Adrenal gland (tissue), 12 donors: ENCODE measurements around the gene THBS2. TPM values are rescaled to one million over a fixed set of nuclear protein-coding genes. Genes with fewer than 3 reads are reported as not detected.
"Not testable (repeated sequence)": the region's sequence is repeated elsewhere in the genome, so short reads cannot be mapped to it uniquely, and the experiment has no call there.

Experiments
- DNase-seq, 7 donors: peaks; one replicate each; pipeline ENCODE4 v3.0.0-alpha.2; 2019 to 2020
- H3K27ac ChIP-seq, 5 donors: fragments of 200-600 bp; sonication (generic) in 4 of 5; 1 replicate in 3 of 5; 2 replicates in 2 of 5; pipeline versions ENCODE4 v1.5.1 to v1.8.0; 2016 to 2020; ENCODE audit warnings: mild to moderate bottlenecking in 1 of 5
- H3K27me3 ChIP-seq: fragments of 200-600 bp; 2 replicates; pipeline ENCODE4 v1.8.0; 2021
- H3K36me3 ChIP-seq, 2 donors: fragments of 200-600 bp; replicated peaks in 1 of 2; 1 replicate in 1 of 2; 2 replicates in 1 of 2; pipeline versions ENCODE4 v1.5.1 to v1.8.0; 2018 to 2022
- H3K4me1 ChIP-seq, 2 donors: fragments of 200-600 bp; replicated peaks in 1 of 2; 1 replicate in 1 of 2; 2 replicates in 1 of 2; pipeline versions ENCODE4 v1.5.1 to v1.8.0; 2018 to 2021
- H3K4me3 ChIP-seq, 4 donors: fragments of 200-600 bp; sonication (generic) in 3 of 4; one replicate each; pipeline ENCODE4 v1.5.1; 2016 to 2018
- H3K9me3 ChIP-seq, 3 donors: fragments of 200-600 bp; sonication (generic) in 1 of 3; replicated peaks in 1 of 3; 1 replicate in 2 of 3; 2 replicates in 1 of 3; pipeline versions ENCODE4 v1.5.1 to v1.8.0; 2016 to 2021
- CTCF ChIP-seq, 6 experiments: fragments of 450-650 bp in 4 of 6; fragments of 200-600 bp in 2 of 6; sonication (generic) in 1 of 6; IDR thresholded peaks; 1 replicate in 5 of 6; 2 replicates in 1 of 6; pipeline versions ENCODE4 v1.5.1 to v1.8.0; 2016 to 2021; ENCODE audit warnings: antibody characterized with exemption in 6 of 6, mild to moderate bottlenecking in 2 of 6, moderate library complexity in 1 of 6
- POLR2A ChIP-seq, 2 donors: fragments of 450-650 bp; IDR thresholded peaks; one replicate each; pipeline ENCODE4 v1.6.1; 2017; ENCODE audit warnings: antibody characterized with exemption in 2 of 2, mild to moderate bottlenecking in 2 of 2, moderate library complexity in 1 of 2
- WGBS, 4 donors: extraction: QIAGEN DNeasy Blood & Tissue Kit in 2 of 4; methylation state at CpG; one replicate each; pipeline versions ENCODE4 v1.1.5 to v1.1.7; 2013 to 2017; 5-methylcytosine and 5-hydroxymethylcytosine counted together
- intact Hi-C, 2 donors: fragments of 100-400 bp; cut with DNase I; formaldehyde crosslinking; loops; one replicate each; pipeline versions ENCODE4 v1.14.1 to v1.15.0; 2022 to 2023
- polyA plus RNA-seq, 3 donors: library from polyadenylated mRNA; stranded (reverse); fragments of 200-250 nt in 2 of 3; fragments of 350-450 nt in 1 of 3; fragmentation: Illumina TruSeq in 1 of 3; extraction: RNeasy Lipid Tissue Mini Kit (QIAGEN cat#74804) in 1 of 3; gene quantifications; one replicate each; pipeline ENCODE4 v1.2.3, GENCODE V29; 2013 to 2014
- total RNA-seq, 9 donors: library from RNA; depleted of rRNA in 4 of 9; stranded (reverse); fragments of >200 nt in 4 of 9; fragments of 120-200 nt in 1 of 9; fragmentation: NEBNext Ultra II Directional in 1 of 9; extraction: Animal tissue kit (Norgen Biotek cat#: 25700) in 1 of 9; gene quantifications; one replicate each; pipeline versions ENCODE4 v1.1.0 to v1.2.4, GENCODE V29; 2013 to 2023
- donor health status: healthy with polysubstance abuse.
- donor health status: Bipolar disorder and iron deficiency.
- donor health status: DM: yes; HTN: yes; CAD: no.
- donor health status: DM: no; HTN: no; CAD: no.
- donor health status: DM: no; HTN: no; CAD: no.
- donor health status: DM: yes; HTN: yes; CAD: no.

The THBS2 gene
- total and polyA plus RNA-seq, 12 donors, result 5.6 to 72.7 (median 14.8) TPM

- Histone ChIP-seq H3K36me3 (no peaks in the 10 kb centered on the region), H3K4me3 (no peak overlapping the region), H3K9me3 (no peaks in the 10 kb centered on the region), H3K27ac (no peak overlapping the region), H3K27me3 (no peaks in the 10 kb centered on the region), H3K4me1 (peaks cover 0 to 10% of the 10 kb centered on the region in 2 donors)
- intact Hi-C loops, result loop anchor here in 1 of 2 donors (10.0 kb wide), 1 partner anchor 51 kb away; no protein-coding TSS in a partner anchor
- DNase-seq, result no peak
- TF ChIP-seq POLR2A (IDR thresholded peaks at IDR 0.05) (no peak), CTCF (IDR thresholded peaks at IDR 0.05) (no peak)
- 87 to 92% (median 89%) methylated on average over 12 of the region's 12 CpGs for WGBS, 4 donors
These were observed 12.0 kb upstream of the THBS2 start for GRCh38 chr6:169265486-169266131.

- Histone ChIP-seq H3K27me3 (no peaks in the 10 kb centered on the region), H3K36me3 (no peaks in the 10 kb centered on the region), H3K9me3 (no peaks in the 10 kb centered on the region), H3K27ac (no peak overlapping the region), H3K4me3 (no peak overlapping the region), H3K4me1 (peaks cover 0 to 4% of the 10 kb centered on the region in 2 donors)
- peak; percentile 76 to 94 (median 86) for DNase-seq
- WGBS, 4 donors, result 75 to 78% (median 77%) methylated on average over 21 of the region's 21 CpGs
- TF ChIP-seq CTCF (IDR thresholded peaks at IDR 0.05) (no peak), POLR2A (IDR thresholded peaks at IDR 0.05) (no peak)
- intact Hi-C loops, result loop anchor here in 1 of 2 donors (10.0 kb wide), 1 partner anchor 49 kb away; no protein-coding TSS in a partner anchor
These were observed 10.4 kb upstream of the THBS2 start for GRCh38 chr6:169263836-169264608.

GRCh38 chr6:169263374-169263773, 9.7 kb upstream of the THBS2 start:
- WGBS, 4 donors, result 43 to 60% (median 51%) methylated on average over 2 to 3 of the region's 3 CpGs
- TF ChIP-seq POLR2A (IDR thresholded peaks at IDR 0.05) (no peak), CTCF (IDR thresholded peaks at IDR 0.05) (no peak)

GRCh38 chr6:169262602-169263001, 9.0 kb upstream of the THBS2 start:
- H3K27ac ChIP-seq, DNase-seq, H3K36me3 ChIP-seq, H3K9me3 ChIP-seq, H3K4me3 ChIP-seq, H3K27me3 ChIP-seq, H3K4me1 ChIP-seq: not testable (repeated sequence)
- 85 to 100% (median 94%) methylated on average over 5 to 14 of the region's 14 CpGs for WGBS, 4 donors
- intact Hi-C loops, result loop anchor here in 1 of 2 donors (10.0 kb wide), 1 partner anchor 48 kb away; no protein-coding TSS in a partner anchor

More at GRCh38 chr6:169263374-169263773, 9.7 kb upstream of the THBS2 start:
- H3K27ac ChIP-seq, result no peak overlapping the region
- DNase-seq, result peak in 1 of 7 donors; percentile 38
- no peaks in the 10 kb centered on the region for H3K27me3 ChIP-seq
- intact Hi-C loops, result loop anchor here in 1 of 2 donors (10.0 kb wide), 1 partner anchor 49 kb away; no protein-coding TSS in a partner anchor
- no peak overlapping the region for H3K4me3 ChIP-seq
- no peaks in the 10 kb centered on the region for H3K9me3 ChIP-seq
- no peaks in the 10 kb centered on the region for H3K36me3 ChIP-seq
- H3K4me1 ChIP-seq, result peaks cover 0 to 3% of the 10 kb centered on the region in 2 donors
